NCI-H345 (cell line): ENCODE measurements around the gene CDH26.

Experiments used
- DNase-seq: peaks from one replicate; lab custom pipeline; 2025; lab: John Stamatoyannopoulos, UW

Gene CDH26

GRCh38 chr20:59985864-59986263, 27.6 kb downstream of the CDH26 start:
- DNase-seq: no peak

- no peak for DNase-seq
Observed at GRCh38 chr20:59987135-59987534, 28.9 kb downstream of the CDH26 start.

- no peak for DNase-seq
Observed at GRCh38 chr20:59988141-59988540, 29.9 kb downstream of the CDH26 start.

GRCh38 chr20:59992526-59993084, 34.4 kb downstream of the CDH26 start:
- DNase-seq: no peak

GRCh38 chr20:59993736-59994430, 35.7 kb downstream of the CDH26 start:
- DNase-seq: no peak

- no peak for DNase-seq
Observed at GRCh38 chr20:59994697-59995122, 36.5 kb downstream of the CDH26 start.

GRCh38 chr20:59996108-59996507, 37.9 kb downstream of the CDH26 start:
- DNase-seq: no peak

GRCh38 chr20:59997896-59998295, 39.7 kb downstream of the CDH26 start:
- DNase-seq: no peak

GRCh38 chr20:59999502-59999901, 41.3 kb downstream of the CDH26 start:
- no peak for DNase-seq

GRCh38 chr20:60000271-60001042, 42.2 kb downstream of the CDH26 start:
- no peak for DNase-seq

GRCh38 chr20:60001108-60001507, 42.9 kb downstream of the CDH26 start:
- no peak for DNase-seq

GRCh38 chr20:60003776-60004175, 45.6 kb downstream of the CDH26 start:
- DNase-seq: no peak

- no peak for DNase-seq
Observed at GRCh38 chr20:60006261-60006660, 48.0 kb downstream of the CDH26 start.

GRCh38 chr20:60007464-60007863, 49.2 kb downstream of the CDH26 start:
- no peak for DNase-seq

- DNase-seq: no peak
Observed at GRCh38 chr20:60008130-60008808, 50.0 kb downstream of the CDH26 start.

- DNase-seq: no peak
Observed at GRCh38 chr20:60009318-60009717, 51.1 kb downstream of the CDH26 start.

GRCh38 chr20:60009826-60010616, 51.8 kb downstream of the CDH26 start:
- DNase-seq: no peak

- no peak for DNase-seq
Observed at GRCh38 chr20:60010689-60011458, 52.7 kb downstream of the CDH26 start.

- peak; percentile 10 for DNase-seq
Observed at GRCh38 chr20:60011512-60012507, 53.6 kb downstream of the CDH26 start.
